ENCODE results near the gene MINK1.
A peak's percentile ranks its signal among the peaks of the same experiment; 100 is the strongest.
"Not testable (repeated sequence)": the region's sequence is repeated elsewhere in the genome, so short reads cannot be mapped to it uniquely, and the experiment has no call there.

Gene MINK1

DNA sequence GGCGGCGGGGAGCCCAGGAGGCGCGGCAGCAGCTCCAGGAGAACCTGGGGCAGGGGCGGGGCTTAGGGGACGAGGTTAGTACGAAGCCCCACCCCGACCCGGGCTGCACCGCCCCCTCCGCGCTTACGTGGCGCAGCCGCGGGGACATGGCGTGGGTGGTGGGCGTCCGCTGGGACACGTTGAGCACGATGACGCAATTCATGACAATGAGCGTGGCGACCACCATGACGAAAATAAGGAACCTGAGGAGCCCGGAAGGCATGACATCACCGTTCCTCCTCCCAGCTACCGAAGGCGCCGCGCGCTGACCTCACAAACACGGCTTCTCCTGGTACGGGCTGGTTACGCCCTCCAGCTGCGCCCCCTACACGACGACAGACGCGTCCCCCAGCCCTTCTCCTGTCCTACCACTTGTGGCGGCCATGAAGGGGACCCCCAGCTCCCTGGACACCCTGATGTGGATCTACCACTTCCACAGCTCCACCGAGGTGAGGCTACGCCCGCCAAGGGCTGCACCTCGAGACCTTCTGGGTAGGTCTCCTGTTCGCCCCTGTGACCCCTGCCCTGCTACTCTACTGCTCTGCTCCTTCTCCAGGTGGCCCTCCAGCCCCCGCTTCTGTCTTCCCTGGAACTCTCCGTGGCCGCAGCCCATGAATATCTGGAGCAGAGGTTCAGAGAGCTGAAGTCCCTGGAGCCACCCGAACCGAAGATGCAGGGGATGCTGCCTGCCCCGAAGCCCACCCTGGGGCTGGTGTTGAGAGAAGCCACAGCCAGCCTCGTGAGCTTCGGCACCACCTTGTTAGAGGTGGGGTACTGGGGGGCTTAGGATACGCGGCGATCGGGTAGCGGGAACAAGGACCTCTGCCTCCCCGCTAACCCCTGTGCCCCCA lies 66.4 kb downstream of the MINK1 start, which contains the start of gene C17orf107:
Gene C17orf107 (plus strand): TSS at position 196 of the 890 bp plus-strand sequence. CDS start 227 bp downstream, at position 423.
- DNase-seq (ENCODE audit: low read depth in 2 of 2) = peak; percentile 89 to 96

DNA sequence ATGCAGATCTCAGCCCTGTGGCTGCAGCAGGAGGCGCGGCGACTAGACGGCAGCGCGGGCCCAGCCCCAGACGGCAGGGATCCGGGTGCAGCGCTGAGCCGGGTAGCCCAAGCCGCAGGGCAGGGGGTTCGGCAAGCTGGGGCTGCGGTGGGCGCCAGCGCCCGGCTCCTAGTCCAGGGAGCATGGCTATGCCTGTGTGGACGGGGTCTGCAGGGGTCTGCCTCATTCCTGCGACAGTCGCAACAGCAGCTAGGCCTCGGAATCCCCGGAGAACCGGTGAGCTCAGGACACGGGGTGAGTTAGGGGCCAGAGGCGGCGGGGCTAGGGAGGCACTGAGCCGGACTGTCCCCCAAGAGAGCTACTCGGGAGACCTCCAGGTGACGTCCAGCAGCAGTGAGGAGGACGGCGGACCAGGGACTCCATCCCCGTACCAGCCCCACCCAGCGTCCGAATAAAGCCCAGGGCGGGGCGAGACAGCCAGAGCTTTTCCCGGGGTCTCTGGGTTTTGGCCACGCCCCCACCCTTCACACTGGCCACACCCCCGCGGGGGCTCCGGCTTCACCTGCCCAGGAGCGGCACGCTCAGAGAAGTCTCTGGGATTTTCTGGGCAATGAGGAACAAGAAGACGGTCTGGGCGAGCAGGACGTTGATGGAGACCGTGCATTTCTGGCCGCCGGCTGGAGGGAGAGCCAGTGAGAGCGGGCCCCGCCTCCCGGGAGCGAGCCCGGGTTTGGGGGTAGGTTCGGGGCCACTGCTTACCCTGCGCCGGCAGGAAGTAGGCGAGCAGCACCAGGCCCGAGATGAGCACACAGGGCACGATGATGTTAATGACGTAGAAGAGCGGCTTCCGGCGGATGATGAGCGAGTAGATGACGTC lies 67.3 kb downstream of the MINK1 start:
- peak in 1 of 2 donors; percentile 30 for DNase-seq (ENCODE audit: low read depth in 2 of 2)

DNA sequence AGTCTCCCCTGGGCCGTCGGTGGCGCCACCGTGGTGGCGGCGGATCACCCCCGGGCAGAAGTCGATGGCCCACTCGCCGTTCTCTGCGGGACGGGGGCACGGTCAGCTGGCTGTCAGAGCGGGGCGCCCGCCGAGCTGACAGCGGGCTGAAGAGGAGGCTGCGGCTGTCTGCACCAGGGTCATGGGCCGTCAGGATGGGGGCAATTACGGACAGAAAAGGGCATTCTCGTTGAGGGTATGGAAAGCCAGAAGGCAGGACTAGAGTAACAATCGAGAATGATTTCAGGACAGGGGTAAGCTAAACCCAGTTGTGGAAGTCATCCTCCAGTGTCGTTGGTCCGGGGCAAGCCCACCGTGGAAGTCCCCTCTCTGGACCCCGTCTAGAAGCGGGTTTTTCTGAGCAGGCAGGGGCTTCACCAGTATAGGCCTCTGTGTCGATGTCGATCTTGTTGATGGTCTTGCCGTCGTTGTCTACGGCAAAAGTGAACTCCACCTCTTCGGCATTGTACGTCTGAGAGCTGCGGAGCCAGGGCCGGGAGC lies 68.0 kb downstream of the MINK1 start:
- no peak for DNase-seq (ENCODE audit: low read depth in 2 of 2)

DNA sequence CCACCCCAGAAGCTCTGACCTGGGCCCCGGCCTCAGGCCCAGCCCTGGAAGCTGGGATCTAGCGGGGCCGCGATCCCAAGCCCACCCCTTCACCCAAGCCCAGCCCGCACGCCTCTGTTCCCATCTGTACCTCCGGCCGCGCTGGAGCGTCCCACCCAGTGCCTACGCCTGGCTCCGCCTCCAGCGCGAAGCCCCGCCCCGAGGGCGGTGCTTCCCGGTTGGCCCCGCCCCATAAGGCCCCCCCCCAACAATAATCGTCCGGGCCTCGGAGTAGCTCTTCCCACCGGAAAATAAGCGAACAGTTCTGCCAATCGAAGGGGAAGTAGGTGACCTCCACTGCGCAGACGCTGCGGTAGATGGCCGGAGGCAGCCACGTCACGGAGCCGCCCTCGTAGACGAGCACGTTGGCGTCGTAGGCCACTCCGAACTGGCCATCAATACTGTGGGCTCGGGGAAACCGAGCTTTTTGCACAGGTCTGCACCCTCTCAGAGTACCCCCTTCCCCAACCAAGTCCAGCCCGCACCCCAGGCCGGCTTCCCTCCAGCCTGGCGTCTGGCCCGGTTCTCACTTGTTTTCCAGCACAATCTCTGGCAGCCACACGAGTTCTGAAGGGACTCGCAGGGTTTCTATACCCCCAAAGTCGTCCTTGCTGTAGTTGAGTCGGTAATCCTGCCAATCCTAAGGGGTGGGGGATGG lies 68.7 kb downstream of the MINK1 start:
- no peak for DNase-seq (ENCODE audit: low read depth in 2 of 2)

DNA sequence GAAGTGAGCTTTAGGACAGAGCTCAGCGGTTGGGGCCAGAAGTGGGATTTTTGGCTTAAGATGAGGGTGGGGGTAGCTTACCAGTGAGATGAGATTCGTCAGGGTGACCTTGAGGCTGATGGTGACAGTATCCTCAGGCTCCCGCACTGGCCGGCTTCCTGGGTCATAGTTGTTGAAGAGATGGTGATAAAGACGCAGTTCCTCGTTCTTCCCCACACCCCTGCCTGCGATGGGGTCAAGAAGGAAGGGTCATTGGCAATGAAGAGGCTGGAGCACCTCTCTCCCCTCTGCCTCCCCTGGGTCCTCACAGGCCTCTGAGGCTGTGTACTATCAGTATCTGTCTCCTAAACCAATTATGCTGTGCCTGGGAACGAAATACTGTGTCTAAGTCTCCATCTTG lies 69.4 kb downstream of the MINK1 start:
- no peak for DNase-seq (ENCODE audit: low read depth in 2 of 2)

DNA sequence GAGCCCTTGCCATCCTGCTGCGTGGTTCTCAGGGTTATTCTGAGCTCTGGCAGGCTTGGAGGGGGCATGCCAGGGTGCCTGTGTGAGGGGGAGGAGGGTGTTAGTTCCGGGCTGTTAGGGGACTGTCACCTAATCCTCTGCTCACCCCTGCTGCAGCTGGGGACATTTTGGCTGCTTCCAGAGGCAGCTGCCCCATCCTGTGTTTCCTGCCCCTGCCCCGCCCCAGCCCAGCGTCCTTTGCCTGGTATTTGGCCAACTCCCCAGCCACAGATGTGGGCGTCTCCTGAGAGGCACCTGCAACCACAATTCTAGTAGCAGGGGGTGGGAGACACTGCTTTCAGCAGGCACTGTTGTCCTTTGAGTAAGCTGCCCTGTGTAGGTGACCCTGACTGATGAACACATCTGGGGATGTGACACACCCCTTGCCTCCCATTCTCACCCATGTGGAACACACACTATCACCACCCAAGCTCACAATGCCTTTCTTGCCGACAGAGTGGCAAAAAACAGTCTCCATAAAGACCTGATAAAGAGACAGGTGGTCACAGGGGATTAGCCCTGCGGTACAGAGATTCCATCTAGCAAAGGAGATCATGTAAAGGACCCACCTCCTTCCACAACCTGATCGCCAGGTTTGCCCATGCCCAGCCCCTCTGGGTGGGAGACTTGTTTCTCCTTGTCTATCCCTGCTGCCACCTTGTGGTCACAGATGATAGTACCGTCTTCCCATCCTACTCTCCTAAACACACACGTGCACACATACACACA lies 70.1 kb downstream of the MINK1 start, which contains the start of gene CHRNE:
Gene CHRNE (minus strand): TSS at position 48 of the 768 bp plus-strand sequence. CDS start 35 bp downstream, at position 13.
- peak; percentile 53 to 56 for DNase-seq (ENCODE audit: low read depth in 2 of 2)

DNA sequence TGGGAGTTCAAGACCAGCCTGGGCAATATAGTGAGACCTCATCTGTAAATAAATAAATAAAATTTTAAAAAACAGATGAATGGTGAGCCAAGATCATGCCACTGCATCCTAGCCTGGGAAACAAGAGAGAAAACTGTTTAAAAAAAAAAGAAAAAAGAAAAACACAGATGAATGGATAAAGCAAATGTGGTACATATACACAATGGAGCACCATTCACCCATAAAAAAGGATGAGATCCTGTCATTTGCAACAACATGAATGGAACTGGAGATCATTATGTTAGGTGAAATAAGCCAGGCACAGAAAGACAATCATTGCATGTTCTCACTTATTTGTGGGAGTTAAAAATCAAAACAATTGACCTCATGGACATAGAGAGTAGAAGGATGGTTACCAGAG lies 73.5 kb downstream of the MINK1 start:
- DNase-seq (ENCODE audit: low read depth in 2 of 2) = not testable (repeated sequence)

DNA sequence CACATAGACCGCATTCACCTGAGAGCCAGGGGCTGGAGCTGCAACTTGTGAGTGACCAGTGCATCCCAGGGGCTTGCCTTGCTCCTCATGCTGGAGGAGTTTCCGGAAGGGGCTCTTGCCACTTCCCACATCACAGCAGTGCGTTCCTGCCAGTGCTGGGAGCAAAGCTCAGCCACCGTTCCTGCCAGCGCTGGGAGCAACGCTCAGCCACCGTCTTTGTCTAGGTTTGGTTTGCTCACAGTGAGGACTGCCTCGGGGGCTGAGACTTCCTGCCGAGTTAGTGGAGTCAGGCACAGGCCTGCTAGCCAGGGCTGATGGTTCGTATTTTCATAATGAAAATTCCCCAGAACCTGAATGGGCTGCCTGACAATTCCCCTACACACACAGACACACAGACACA lies 75.2 kb downstream of the MINK1 start:
- DNase-seq (ENCODE audit: low read depth in 2 of 2) = no peak

DNA sequence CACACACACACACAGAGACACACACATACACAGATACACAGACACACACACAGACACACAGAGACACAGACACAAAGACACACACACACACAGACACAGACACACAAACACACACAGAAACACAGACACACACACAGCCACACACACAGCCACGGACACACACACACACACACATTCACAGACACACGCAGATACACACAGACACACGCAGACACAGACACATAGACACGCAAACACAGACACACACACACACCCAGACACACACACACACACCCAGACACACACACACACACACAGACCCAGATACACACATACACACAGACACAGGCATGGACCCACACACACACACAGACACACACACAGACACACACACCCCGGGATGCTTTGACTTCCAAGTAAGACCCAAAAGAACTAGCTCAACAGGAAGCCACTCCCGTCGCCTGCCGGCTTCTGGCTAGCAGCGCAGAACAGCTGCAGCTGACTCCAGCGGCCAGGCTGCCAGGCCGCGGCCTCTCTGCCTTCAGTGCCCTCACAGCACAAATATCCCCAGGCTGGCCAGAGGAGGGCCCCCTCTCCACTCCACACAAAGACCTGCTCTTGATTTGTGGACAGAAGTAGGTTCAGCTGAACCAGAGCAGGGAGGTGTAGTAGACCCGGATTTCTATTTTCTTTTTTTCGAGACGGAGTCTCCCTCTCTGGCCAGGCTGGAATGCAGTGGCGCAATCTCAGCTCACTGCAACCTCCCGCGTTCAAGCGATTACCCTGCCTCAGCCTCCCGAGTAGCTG lies 75.8 kb downstream of the MINK1 start:
- peak; percentile 50 to 66 for DNase-seq (ENCODE audit: low read depth in 2 of 2)

DNA sequence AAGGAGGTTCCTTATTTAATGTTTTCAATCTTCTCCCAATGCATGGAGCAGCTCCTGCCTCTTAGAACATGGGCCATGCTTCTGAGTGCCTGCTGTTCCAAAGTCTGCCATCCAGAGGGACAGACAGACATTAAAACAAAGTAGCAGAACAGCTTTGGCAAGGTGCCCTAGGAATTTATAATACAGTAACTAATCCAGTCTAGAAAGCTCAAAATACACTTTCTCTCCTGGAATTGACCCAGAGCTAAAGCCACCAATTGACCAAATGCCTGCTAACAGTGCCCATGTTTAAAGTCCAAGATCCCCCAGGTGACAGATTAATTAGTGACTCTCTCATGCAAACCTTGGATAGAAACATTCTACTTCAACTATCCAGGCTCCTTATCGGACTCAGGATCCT lies 80.9 kb downstream of the MINK1 start:
- DNase-seq (ENCODE audit: low read depth in 2 of 2) = no peak

DNA sequence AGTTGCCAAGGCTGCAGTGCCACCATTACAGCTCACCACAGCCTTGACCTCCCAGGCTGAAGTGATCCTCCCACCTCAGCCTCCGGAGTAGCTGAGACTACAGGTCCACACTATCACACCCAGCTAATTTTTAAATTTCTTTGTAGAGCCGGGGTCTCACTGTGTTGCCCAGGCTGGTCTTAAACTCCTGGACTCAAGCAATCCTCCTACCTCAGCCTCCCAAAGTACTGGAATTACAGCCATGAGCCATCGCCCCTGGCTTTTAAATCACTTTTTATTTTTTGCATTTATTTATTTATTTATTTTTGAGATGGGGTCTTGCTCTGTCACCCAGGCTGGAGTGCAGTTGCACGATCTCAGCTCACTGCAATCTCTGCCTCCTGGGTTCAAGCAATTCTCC lies 81.4 kb downstream of the MINK1 start:
- DNase-seq (ENCODE audit: low read depth in 2 of 2) = not testable (repeated sequence)

DNA sequence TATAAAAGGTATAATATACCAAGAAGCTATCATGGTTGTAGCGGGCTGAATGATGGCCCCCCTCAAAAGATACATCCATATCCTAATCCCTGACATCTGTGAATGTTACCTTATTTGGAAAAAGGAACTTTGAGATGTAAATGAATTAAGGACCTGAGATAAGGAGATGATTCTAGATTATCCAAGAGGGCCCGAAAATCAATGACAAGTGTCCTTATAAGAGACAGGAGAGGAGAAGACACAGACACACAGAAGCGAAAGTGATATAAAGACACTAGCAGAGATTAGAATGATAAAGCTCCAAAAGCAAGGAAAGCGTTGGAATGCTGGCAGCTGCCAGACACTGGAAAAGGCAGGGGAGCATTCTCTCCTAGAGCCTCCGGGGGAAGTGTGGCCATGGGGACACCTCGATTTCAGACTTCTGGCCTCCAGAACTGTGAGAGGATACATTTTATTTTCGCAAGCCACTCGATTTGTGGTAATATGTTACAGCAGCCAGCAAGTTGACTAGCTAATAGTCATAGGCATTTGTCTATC lies 86.4 kb downstream of the MINK1 start:
- DNase-seq (ENCODE audit: low read depth in 2 of 2) = no peak

DNA sequence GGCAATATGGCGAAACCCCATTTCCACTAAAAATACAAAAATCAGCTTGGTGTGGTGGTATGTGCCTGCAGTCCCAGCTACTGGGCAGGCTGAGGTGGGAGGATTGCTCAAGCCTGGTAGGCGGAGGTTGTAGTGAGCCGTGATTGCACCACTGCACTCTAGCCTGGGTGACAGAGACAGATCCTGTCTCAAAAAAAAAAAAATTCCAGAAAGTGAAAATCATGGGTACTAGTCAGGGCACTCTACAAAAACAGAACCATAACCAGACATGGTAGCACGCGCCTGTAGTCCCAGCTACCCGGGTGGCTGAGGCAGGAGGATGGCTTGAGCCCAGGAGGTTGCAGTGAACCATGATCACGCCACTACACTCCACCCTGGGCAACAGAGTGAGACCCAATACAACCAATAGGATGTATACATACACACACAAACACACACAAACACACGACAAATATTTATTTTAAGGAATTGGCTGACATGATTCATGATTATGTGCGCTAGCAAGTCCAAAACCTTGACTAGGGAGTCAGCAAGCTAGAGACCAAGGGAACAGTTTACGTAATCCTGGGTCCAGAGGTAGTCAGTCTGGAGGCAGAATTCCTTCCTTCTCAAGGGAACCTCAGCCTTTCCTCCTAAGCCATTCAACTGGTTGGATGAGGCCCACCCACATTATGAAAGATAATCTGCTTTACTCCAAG lies 87.4 kb downstream of the MINK1 start:
- no peak for DNase-seq (ENCODE audit: low read depth in 2 of 2)

DNA sequence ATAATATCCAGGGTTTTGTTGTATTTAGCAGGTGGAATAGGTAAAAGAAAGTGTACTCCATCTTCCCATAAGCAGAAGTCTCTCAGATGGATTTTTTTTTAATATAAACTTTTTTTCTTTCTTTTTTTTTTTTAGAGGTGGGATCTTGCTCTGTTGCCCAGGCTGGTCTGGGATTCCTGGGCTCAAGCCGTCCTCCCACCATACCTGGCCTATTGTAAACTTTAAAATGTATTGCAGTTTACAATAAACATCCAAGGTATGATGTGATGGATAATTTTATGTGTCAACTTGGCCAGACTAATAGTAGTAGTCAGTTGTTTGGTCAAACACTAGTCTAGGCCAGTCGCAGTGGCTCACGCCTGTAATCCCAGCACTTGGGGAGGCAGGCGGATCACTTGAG lies 88.2 kb downstream of the MINK1 start:
- no peak for DNase-seq (ENCODE audit: low read depth in 2 of 2)

DNA sequence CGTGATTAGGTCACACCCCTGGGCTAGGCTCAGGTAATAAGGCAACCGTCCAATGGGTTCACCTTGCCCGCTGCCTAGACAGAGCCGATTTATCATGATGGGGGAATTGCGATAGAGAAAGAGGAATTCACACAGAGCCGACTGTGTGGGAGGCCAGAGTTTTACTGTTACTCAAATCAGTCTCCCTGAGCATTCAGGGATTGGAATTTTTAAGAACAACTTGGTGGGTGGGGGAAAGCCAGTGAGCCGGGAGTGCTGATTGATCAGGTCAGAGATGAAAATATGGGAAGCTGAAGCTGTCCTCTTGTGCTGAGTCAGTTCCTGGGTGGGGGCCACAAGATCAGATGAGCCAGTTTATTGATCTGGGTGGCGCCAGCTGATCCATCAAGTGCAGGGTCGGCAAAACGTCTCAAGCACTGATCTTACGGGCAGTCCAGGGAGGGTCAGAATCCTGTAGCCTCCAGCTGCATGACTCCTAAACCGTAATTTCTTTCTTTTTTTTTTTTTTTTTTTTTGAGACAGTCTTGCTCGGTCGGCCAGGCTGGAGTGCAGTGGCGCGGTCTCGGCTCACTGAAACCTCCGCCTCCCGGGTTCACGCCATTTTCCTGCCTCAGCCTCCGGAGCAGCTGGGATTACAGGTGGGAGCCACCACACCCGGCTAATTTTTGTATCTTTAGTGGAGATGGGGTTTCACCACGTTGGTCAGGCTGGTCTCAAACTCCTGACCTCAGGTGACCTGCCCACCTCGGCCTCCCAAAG lies 93.6 kb downstream of the MINK1 start:
- not testable (repeated sequence) for DNase-seq (ENCODE audit: low read depth in 2 of 2)

DNA sequence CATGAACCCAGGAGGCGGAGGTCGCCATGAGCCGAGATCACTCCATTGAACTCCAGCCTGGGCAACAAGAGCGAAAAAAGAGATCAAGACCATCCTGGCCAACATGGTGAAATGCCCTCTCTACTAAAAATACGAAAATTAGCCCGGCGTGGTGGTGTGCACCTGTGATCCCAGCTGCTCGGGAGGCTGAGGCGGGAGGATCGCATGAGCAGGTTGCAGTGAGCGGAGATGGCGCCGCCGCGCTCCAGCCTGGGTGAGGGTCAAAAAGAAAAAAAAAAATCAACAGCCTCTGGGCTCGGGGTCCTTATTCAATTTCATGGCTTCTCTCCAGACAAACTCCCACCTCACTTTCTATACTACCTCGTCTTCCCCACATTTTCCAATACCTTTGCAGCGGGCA lies 95.7 kb downstream of the MINK1 start:
- no peak for DNase-seq (ENCODE audit: low read depth in 2 of 2)

DNA sequence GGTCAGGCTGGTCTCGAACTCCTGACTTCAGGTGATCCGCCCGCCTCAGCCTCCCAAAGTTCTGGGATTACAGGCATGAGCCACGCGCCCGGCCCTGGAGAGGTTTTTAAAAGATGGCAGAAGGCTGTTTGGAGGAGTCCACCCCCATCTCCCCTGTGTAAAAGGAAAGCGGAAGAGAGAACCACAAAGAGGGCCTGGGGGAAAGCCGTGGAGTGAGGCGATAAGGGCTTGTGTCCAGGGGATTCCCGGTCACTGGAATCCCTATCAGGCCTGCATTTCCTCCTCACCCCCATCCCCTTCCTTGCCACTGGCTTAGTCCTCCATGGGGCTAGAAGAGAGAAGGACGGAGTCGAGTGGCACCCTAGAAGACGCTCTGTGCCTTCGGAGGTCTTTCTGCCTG lies 98.8 kb downstream of the MINK1 start, which contains the start of gene GP1BA:
Gene GP1BA (plus strand): TSS at position 315 of the 400 bp plus-strand sequence. CDS start 328 bp downstream, outside the sequence.
- DNase-seq (ENCODE audit: low read depth in 2 of 2) = no peak

DNA sequence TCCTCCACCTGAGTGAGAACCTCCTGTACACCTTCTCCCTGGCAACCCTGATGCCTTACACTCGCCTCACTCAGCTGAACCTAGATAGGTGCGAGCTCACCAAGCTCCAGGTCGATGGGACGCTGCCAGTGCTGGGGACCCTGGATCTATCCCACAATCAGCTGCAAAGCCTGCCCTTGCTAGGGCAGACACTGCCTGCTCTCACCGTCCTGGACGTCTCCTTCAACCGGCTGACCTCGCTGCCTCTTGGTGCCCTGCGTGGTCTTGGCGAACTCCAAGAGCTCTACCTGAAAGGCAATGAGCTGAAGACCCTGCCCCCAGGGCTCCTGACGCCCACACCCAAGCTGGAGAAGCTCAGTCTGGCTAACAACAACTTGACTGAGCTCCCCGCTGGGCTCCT lies 99.6 kb downstream of the MINK1 start:
- no peak for DNase-seq (ENCODE audit: low read depth in 2 of 2)

Measured in stimulated activated CD8-positive, alpha-beta memory T cell treated with anti-CD3 and anti-CD28 coated beads, Interleukin-15, amount 100 ng/mL, for 48 hours (primary cell).